Measurements from ENCODE around the gene ADARB2.

- TF ChIP-seq EZH2 (IDR thresholded peaks at IDR 0.05; ENCODE audit: insufficient read depth, poor library complexity, severe bottlenecking) (no peak), EZH2phosphoT487 (IDR thresholded peaks at IDR 0.05; ENCODE audit: insufficient read depth, low read depth) (no peak)
Measured at GRCh38 chr10:1543596-1543995, 193.7 kb downstream of the ADARB2 start.
